AG10803 (cell line): Measurements from ENCODE around the gene ERICH6B.

Experiments used
- DNase-seq: peaks from one replicate; pipeline ENCODE4 v3.0.0; 2010; ENCODE audit warnings: low read depth
- H3K4me3 ChIP-seq: 2 replicates; pipeline ENCODE4 v1.5.1; 2011; ENCODE audit warnings: mild to moderate bottlenecking, low read length, control low read depth
- CTCF ChIP-seq: conservative IDR thresholded peaks from 2 replicates; pipeline ENCODE4 v1.5.1; 2011; ENCODE audit warnings: mild to moderate bottlenecking, low read length, control low read depth, inconsistent platforms

Gene ERICH6B

GRCh38 chr13:45541806-45542205, 73.7 kb downstream of the ERICH6B start:
- DNase-seq, result no peak
- no peak for TF ChIP-seq CTCF
- no peak overlapping the region for H3K4me3 ChIP-seq

GRCh38 chr13:45540864-45541263, 74.7 kb downstream of the ERICH6B start:
- TF ChIP-seq CTCF, result no peak
- no peak for DNase-seq
- no peak overlapping the region for H3K4me3 ChIP-seq

GRCh38 chr13:45540195-45540594, 75.3 kb downstream of the ERICH6B start:
- no peak overlapping the region for H3K4me3 ChIP-seq
- no peak for DNase-seq
- TF ChIP-seq CTCF, result no peak

- TF ChIP-seq CTCF, result no peak
- H3K4me3 ChIP-seq, result no peak overlapping the region
- no peak for DNase-seq
These were observed 77.2 kb downstream of the ERICH6B start for GRCh38 chr13:45538382-45538781.

- peak; percentile 11 for DNase-seq
- TF ChIP-seq CTCF, result no peak
- no peak overlapping the region for H3K4me3 ChIP-seq
These were observed 78.0 kb downstream of the ERICH6B start for GRCh38 chr13:45537516-45537915.

- TF ChIP-seq CTCF, result no peak
- no peak for DNase-seq
- no peak overlapping the region for H3K4me3 ChIP-seq
These were observed 79.3 kb downstream of the ERICH6B start for GRCh38 chr13:45536224-45536623.

GRCh38 chr13:45534604-45535003, 80.9 kb downstream of the ERICH6B start:
- TF ChIP-seq CTCF, result no peak

More at GRCh38 chr13:45534604-45535003, 80.9 kb downstream of the ERICH6B start:
- no peak for DNase-seq
- H3K4me3 ChIP-seq, result no peak overlapping the region
